Fibroblast of lung (primary cell): ENCODE measurements around the gene UBL3. TPM values are rescaled to one million over a fixed set of nuclear protein-coding genes. Genes with fewer than 3 reads are reported as not detected.

Experiments
- DNase-seq, 2 donors: peaks; one replicate each; pipeline versions ENCODE4 v3.0.0 to v3.0.0-alpha.2; 2010; ENCODE audit warnings: low read depth in 2 of 2
- H2AFZ ChIP-seq: 2 replicates; pipeline ENCODE4 v1.5.1; 2012; ENCODE audit warnings: low read length, control low read depth, inconsistent platforms
- H3K27ac ChIP-seq: 2 replicates; pipeline ENCODE4 v1.5.1; 2011; ENCODE audit warnings: low read length, control low read depth; ENCODE audit not compliant: insufficient read depth
- H3K27me3 ChIP-seq: 2 replicates; pipeline ENCODE4 v1.5.1; 2011; ENCODE audit warnings: mild to moderate bottlenecking, low read length; ENCODE audit not compliant: control insufficient read depth, insufficient read depth
- H3K36me3 ChIP-seq: 2 replicates; pipeline ENCODE4 v1.5.1; 2011; ENCODE audit warnings: low read length; ENCODE audit not compliant: control insufficient read depth, insufficient read depth
- H3K4me1 ChIP-seq: 2 replicates; pipeline ENCODE4 v1.5.1; 2011; ENCODE audit warnings: low read length; ENCODE audit not compliant: control insufficient read depth, insufficient read depth; ENCODE audit errors: extremely low read depth
- H3K4me2 ChIP-seq: 2 replicates; pipeline ENCODE4 v1.5.1; 2011; ENCODE audit warnings: low read length, control low read depth; ENCODE audit not compliant: insufficient read depth; ENCODE audit errors: extremely low read depth
- H3K4me3 ChIP-seq, 4 experiments: fragments of 200-600 bp in 1 of 4; sonication (generic) in 1 of 4; replicated peaks in 1 of 4; 2 replicates each; pipeline ENCODE4 v1.5.1; 2011 to 2016; ENCODE audit warnings: low read length in 4 of 4, low read depth in 3 of 4, mild to moderate bottlenecking in 3 of 4, control low read depth in 2 of 4, inconsistent platforms in 1 of 4, mixed read lengths in 1 of 4; ENCODE audit not compliant: insufficient read depth in 1 of 4; ENCODE audit errors: control extremely low read depth in 1 of 4
- H3K79me2 ChIP-seq: 2 replicates; pipeline ENCODE4 v1.5.1; 2012; ENCODE audit warnings: mild to moderate bottlenecking, low read length, inconsistent platforms; ENCODE audit not compliant: control insufficient read depth, insufficient read depth
- H3K9ac ChIP-seq: 2 replicates; pipeline ENCODE4 v1.5.1; 2011; ENCODE audit warnings: mild to moderate bottlenecking, low read length, control low read depth; ENCODE audit not compliant: insufficient read depth
- H3K9me3 ChIP-seq: 2 replicates; pipeline ENCODE4 v1.5.1; 2012; ENCODE audit warnings: low read depth, low read length; ENCODE audit not compliant: control insufficient read depth, insufficient read depth
- H4K20me1 ChIP-seq: 2 replicates; pipeline ENCODE4 v1.5.1; 2011; ENCODE audit warnings: low read length; ENCODE audit not compliant: control insufficient read depth, insufficient read depth; ENCODE audit errors: extremely low read depth
- CTCF ChIP-seq, 2 donors: IDR thresholded peaks in 1 of 2; conservative IDR thresholded peaks in 1 of 2; 1 replicate in 1 of 2; 2 replicates in 1 of 2; pipeline ENCODE4 v1.5.1; 2011 to 2012; ENCODE audit warnings: low read length in 2 of 2, control low read depth in 1 of 2, inconsistent platforms in 1 of 2, low read depth in 1 of 2, mild to moderate bottlenecking in 1 of 2
- EZH2 ChIP-seq: IDR thresholded peaks from 2 replicates; pipeline ENCODE4 v1.5.1; 2012; ENCODE audit warnings: low read length, control low read depth, mild to moderate bottlenecking; ENCODE audit errors: missing control alignments
- polyA plus RNA-seq, 2 donors: library from polyadenylated mRNA; depleted of rRNA in 1 of 2; stranded (reverse) in 1 of 2; unstranded in 1 of 2; fragments of >200 nt; gene quantifications; 2 replicates each; pipeline ENCODE4 v1.2.1, GENCODE V29; 2011 to 2012; ENCODE audit warnings: missing spikeins in 1 of 2
- total RNA-seq: library from RNA; depleted of rRNA; stranded (reverse); fragments of >200 nt; gene quantifications from 2 replicates; pipeline ENCODE4 v1.2.1, GENCODE V29; 2014

Gene UBL3
- total and polyA plus RNA-seq, 2 donors (not counting 1 experiment from before 2014, with no cell fraction given), result 10.7 to 18.3 TPM

GRCh38 chr13:29730253-29730652, 120.2 kb downstream of the UBL3 start:
- DNase-seq, result no peak
- peaks cover 14% of the 10 kb centered on the region for H3K27me3 ChIP-seq
- H3K9ac ChIP-seq, result no peak overlapping the region
- no peaks in the 10 kb centered on the region for H3K79me2 ChIP-seq
- no peak overlapping the region for H3K4me3 ChIP-seq
- H3K4me2 ChIP-seq, result no peak overlapping the region
- peak in 1 of 2 donors; percentile 13 for TF ChIP-seq CTCF (conservative IDR thresholded peaks at IDR 0.05 in 1 of 2, IDR thresholded peaks at IDR 0.05 in 1 of 2; ENCODE audit: low read depth in 1 of 2, low read length in 2 of 2)
- TF ChIP-seq EZH2, result no peak
- H2AFZ ChIP-seq, result no peak overlapping the region
- no peaks in the 10 kb centered on the region for H3K9me3 ChIP-seq
- no peak overlapping the region for H3K27ac ChIP-seq
- H3K4me1 ChIP-seq, result no peaks in the 10 kb centered on the region
- H4K20me1 ChIP-seq, result no peaks in the 10 kb centered on the region
- H3K36me3 ChIP-seq, result no peaks in the 10 kb centered on the region

GRCh38 chr13:29722415-29722814, 128.0 kb downstream of the UBL3 start:
- H2AFZ ChIP-seq, result no peak overlapping the region
- H3K27ac ChIP-seq, result no peak overlapping the region
- no peak overlapping the region for H3K4me3 ChIP-seq
- TF ChIP-seq EZH2, result no peak
- TF ChIP-seq CTCF (conservative IDR thresholded peaks at IDR 0.05 in 1 of 2, IDR thresholded peaks at IDR 0.05 in 1 of 2; ENCODE audit: low read depth in 1 of 2, low read length in 2 of 2), result no peak
- peaks cover 9% of the 10 kb centered on the region for H3K27me3 ChIP-seq
- no peaks in the 10 kb centered on the region for H3K36me3 ChIP-seq
- no peaks in the 10 kb centered on the region for H3K9me3 ChIP-seq
- DNase-seq, result no peak
- H4K20me1 ChIP-seq, result no peaks in the 10 kb centered on the region
- H3K4me2 ChIP-seq, result no peak overlapping the region
- H3K4me1 ChIP-seq, result no peaks in the 10 kb centered on the region
- no peak overlapping the region for H3K9ac ChIP-seq
- no peaks in the 10 kb centered on the region for H3K79me2 ChIP-seq

GRCh38 chr13:29721766-29722165, 128.7 kb downstream of the UBL3 start:
- peaks cover 9% of the 10 kb centered on the region for H3K27me3 ChIP-seq
- H3K36me3 ChIP-seq, result no peaks in the 10 kb centered on the region
- H3K27ac ChIP-seq, result no peak overlapping the region
- TF ChIP-seq EZH2 (no peak), CTCF (conservative IDR thresholded peaks at IDR 0.05 in 1 of 2, IDR thresholded peaks at IDR 0.05 in 1 of 2; ENCODE audit: low read depth in 1 of 2, low read length in 2 of 2) (no peak)
- H2AFZ ChIP-seq, result no peak overlapping the region
- DNase-seq, result no peak
- no peaks in the 10 kb centered on the region for H4K20me1 ChIP-seq
- no peaks in the 10 kb centered on the region for H3K4me1 ChIP-seq
- no peak overlapping the region for H3K4me3 ChIP-seq
- H3K9me3 ChIP-seq, result no peaks in the 10 kb centered on the region
- no peaks in the 10 kb centered on the region for H3K79me2 ChIP-seq
- H3K9ac ChIP-seq, result no peak overlapping the region
- H3K4me2 ChIP-seq, result no peak overlapping the region
